Measurements from ENCODE around the gene ORAI3. TPM values are rescaled to one million over a fixed set of nuclear protein-coding genes. Genes with fewer than 3 reads are reported as not detected.

Gene ORAI3
- total RNA-seq, 1 donor = 63.3 TPM

- Histone ChIP-seq H2AFZ (ENCODE audit: low read length) (no peak overlapping the region), H3K27me3 (ENCODE audit: insufficient read depth, low read length) (no peaks in the 10 kb centered on the region), H3K9me3 (ENCODE audit: low read depth, low read length) (no peaks in the 10 kb centered on the region), H3K27ac (ENCODE audit: low read depth, low read length) (no peak overlapping the region), H3K4me2 (ENCODE audit: insufficient read depth, low read length) (no peak overlapping the region), H3K36me3 (ENCODE audit: insufficient read depth, low read length) (peaks cover 11% of the 10 kb centered on the region), H3K4me3 (ENCODE audit: insufficient read depth, low read length) (no peak overlapping the region), H3K79me2 (ENCODE audit: insufficient read depth, low read length) (peaks cover 17% of the 10 kb centered on the region), H3K4me1 (ENCODE audit: insufficient read depth, low read length) (peaks cover 32% of the 10 kb centered on the region), H4K20me1 (ENCODE audit: insufficient read depth, low read length) (peaks cover 29% of the 10 kb centered on the region)
- no peak for TF ChIP-seq CTCF (IDR thresholded peaks at IDR 0.05; ENCODE audit: extremely low read depth, low read depth, low read length)
- no peak for DNase-seq (ENCODE audit: insufficient read length, low spot score, missing footprints)
Measured at GRCh38 chr16:30954993-30955392, 6.1 kb downstream of the ORAI3 start.

- H3K4me1 ChIP-seq (ENCODE audit: insufficient read depth, low read length) = peaks cover 16% of the 10 kb centered on the region
- H3K27me3 ChIP-seq (ENCODE audit: insufficient read depth, low read length) = no peaks in the 10 kb centered on the region
- H3K27ac ChIP-seq (ENCODE audit: low read depth, low read length) = peak overlapping the region; percentile 96
- H4K20me1 ChIP-seq (ENCODE audit: insufficient read depth, low read length) = peaks cover 22% of the 10 kb centered on the region
- H2AFZ ChIP-seq (ENCODE audit: low read length) = peak overlapping the region; percentile 96
- H3K4me2 ChIP-seq (ENCODE audit: insufficient read depth, low read length) = peak overlapping the region; percentile 99
- DNase-seq (ENCODE audit: insufficient read length, low spot score, missing footprints) = peak; percentile 99
- H3K79me2 ChIP-seq (ENCODE audit: insufficient read depth, low read length) = peaks cover 24% of the 10 kb centered on the region
- peak overlapping the region; percentile 94 for H3K4me3 ChIP-seq (ENCODE audit: insufficient read depth, low read length)
- H3K36me3 ChIP-seq (ENCODE audit: insufficient read depth, low read length) = peaks cover 29% of the 10 kb centered on the region
- no peaks in the 10 kb centered on the region for H3K9me3 ChIP-seq (ENCODE audit: low read depth, low read length)
- peak; percentile 11 for TF ChIP-seq CTCF (IDR thresholded peaks at IDR 0.05; ENCODE audit: extremely low read depth, low read depth, low read length)
Measured at GRCh38 chr16:30956601-30957455, 8.0 kb downstream of the ORAI3 start.

GRCh38 chr16:30957456-30958174, 8.7 kb downstream of the ORAI3 start, which contains the start of gene SETD1A:
Gene SETD1A (plus strand): TSS chr16:30957754. CDS start chr16:30958732, 978 bp downstream.
- Histone ChIP-seq H3K27ac (ENCODE audit: low read depth, low read length) (peak within 1 kb of the TSS; percentile 96), H3K27me3 (ENCODE audit: insufficient read depth, low read length) (no peaks in the 10 kb centered on the region), H3K9me3 (ENCODE audit: low read depth, low read length) (no peaks in the 10 kb centered on the region), H4K20me1 (ENCODE audit: insufficient read depth, low read length) (peaks cover 22% of the 10 kb centered on the region), H3K4me3 (ENCODE audit: insufficient read depth, low read length) (peak within 1 kb of the TSS; percentile 94), H3K36me3 (ENCODE audit: insufficient read depth, low read length) (peaks cover 35% of the 10 kb centered on the region), H2AFZ (ENCODE audit: low read length) (peak within 1 kb of the TSS; percentile 96), H3K4me2 (ENCODE audit: insufficient read depth, low read length) (peak within 1 kb of the TSS; percentile 99), H3K4me1 (ENCODE audit: insufficient read depth, low read length) (peaks cover 14% of the 10 kb centered on the region), H3K79me2 (ENCODE audit: insufficient read depth, low read length) (peaks cover 27% of the 10 kb centered on the region)
- DNase-seq (ENCODE audit: insufficient read length, low spot score, missing footprints) = peak; percentile 100
- TF ChIP-seq CTCF (IDR thresholded peaks at IDR 0.05; ENCODE audit: extremely low read depth, low read depth, low read length) = peak; percentile 3

All from osteoblast (primary cell).